Measurements from ENCODE around the gene PIP5KL1.

PIP5KL1 gene

GRCh38 chr9:127962278-127962677 is 31.7 kb upstream of the PIP5KL1 start:
- in situ Hi-C loops (cut with HindIII; ENCODE audit: low sequenced_read_pairs): no loop called here
- no peak for DNase-seq (ENCODE audit: low read depth, low spot score)
- no peak overlapping the region for H3K4me3 ChIP-seq (ENCODE audit: low read depth, low read length)
- no peak for TF ChIP-seq CTCF (IDR thresholded peaks at IDR 0.05; ENCODE audit: low read depth, low read length)

- DNase-seq (ENCODE audit: low read depth, low spot score): no peak
- in situ Hi-C loops (cut with HindIII; ENCODE audit: low sequenced_read_pairs): no loop called here
These were observed 31.1 kb upstream of the PIP5KL1 start for GRCh38 chr9:127961613-127962155.

GRCh38 chr9:127961155-127961490 is 30.5 kb upstream of the PIP5KL1 start:
- no peak for DNase-seq (ENCODE audit: low read depth, low spot score)
- TF ChIP-seq CTCF (IDR thresholded peaks at IDR 0.05; ENCODE audit: low read depth, low read length): no peak
- no peak overlapping the region for H3K4me3 ChIP-seq (ENCODE audit: low read depth, low read length)
- in situ Hi-C loops (cut with HindIII; ENCODE audit: low sequenced_read_pairs): no loop called here

More at GRCh38 chr9:127961613-127962155, 31.1 kb upstream of the PIP5KL1 start:
- TF ChIP-seq CTCF (IDR thresholded peaks at IDR 0.05; ENCODE audit: low read depth, low read length): no peak
- H3K4me3 ChIP-seq (ENCODE audit: low read depth, low read length): no peak overlapping the region

- in situ Hi-C loops (cut with HindIII; ENCODE audit: low sequenced_read_pairs): no loop called here
- H3K4me3 ChIP-seq (ENCODE audit: low read depth, low read length): no peak overlapping the region
- no peak for TF ChIP-seq CTCF (IDR thresholded peaks at IDR 0.05; ENCODE audit: low read depth, low read length)
- DNase-seq (ENCODE audit: low read depth, low spot score): no peak
These were observed 30.0 kb upstream of the PIP5KL1 start for GRCh38 chr9:127960410-127961154.

GRCh38 chr9:127959841-127960409 is 29.3 kb upstream of the PIP5KL1 start:
- DNase-seq (ENCODE audit: low read depth, low spot score): no peak
- H3K4me3 ChIP-seq (ENCODE audit: low read depth, low read length): no peak overlapping the region
- in situ Hi-C loops (cut with HindIII; ENCODE audit: low sequenced_read_pairs): no loop called here
- no peak for TF ChIP-seq CTCF (IDR thresholded peaks at IDR 0.05; ENCODE audit: low read depth, low read length)

GRCh38 chr9:127959398-127959797 is 28.8 kb upstream of the PIP5KL1 start:
- no peak for DNase-seq (ENCODE audit: low read depth, low spot score)
- no peak for TF ChIP-seq CTCF (IDR thresholded peaks at IDR 0.05; ENCODE audit: low read depth, low read length)
- H3K4me3 ChIP-seq (ENCODE audit: low read depth, low read length): no peak overlapping the region
- in situ Hi-C loops (cut with HindIII; ENCODE audit: low sequenced_read_pairs): no loop called here

Measured in astrocyte of the spinal cord (primary cell).